ENCODE results near the gene FGFBP1.

FGFBP1 gene

GRCh38 chr4:15961781-15962510 lies 23.4 kb upstream of the FGFBP1 start:
- TF ChIP-seq GATA3 (IDR thresholded peaks at IDR 0.05; ENCODE audit: low read depth, low read length) (no peak), GATA2 (IDR thresholded peaks at IDR 0.05; ENCODE audit: low read depth, low read length) (no peak)

- TF ChIP-seq GATA3 (IDR thresholded peaks at IDR 0.05; ENCODE audit: low read depth, low read length) (no peak), GATA2 (IDR thresholded peaks at IDR 0.05; ENCODE audit: low read depth, low read length) (no peak)
These were observed 20.0 kb upstream of the FGFBP1 start for GRCh38 chr4:15958562-15958961.

- TF ChIP-seq GATA3 (IDR thresholded peaks at IDR 0.05; ENCODE audit: low read depth, low read length), result no peak
- peak; percentile 77 for TF ChIP-seq GATA2 (IDR thresholded peaks at IDR 0.05; ENCODE audit: low read depth, low read length)
These were observed 17.8 kb upstream of the FGFBP1 start for GRCh38 chr4:15956179-15956850.

- TF ChIP-seq GATA2 (IDR thresholded peaks at IDR 0.05; ENCODE audit: low read depth, low read length) (no peak), GATA3 (IDR thresholded peaks at IDR 0.05; ENCODE audit: low read depth, low read length) (no peak)
These were observed 17.1 kb upstream of the FGFBP1 start for GRCh38 chr4:15955670-15956069.

- no peak for TF ChIP-seq GATA2 (IDR thresholded peaks at IDR 0.05; ENCODE audit: low read depth, low read length)
- no peak for TF ChIP-seq GATA3 (IDR thresholded peaks at IDR 0.05; ENCODE audit: low read depth, low read length)
These were observed 15.1 kb upstream of the FGFBP1 start for GRCh38 chr4:15953625-15954024.

GRCh38 chr4:15951781-15952180 lies 13.2 kb upstream of the FGFBP1 start:
- no peak for TF ChIP-seq GATA2 (IDR thresholded peaks at IDR 0.05; ENCODE audit: low read depth, low read length)
- TF ChIP-seq GATA3 (IDR thresholded peaks at IDR 0.05; ENCODE audit: low read depth, low read length), result no peak

- TF ChIP-seq GATA3 (IDR thresholded peaks at IDR 0.05; ENCODE audit: low read depth, low read length) (no peak), GATA2 (IDR thresholded peaks at IDR 0.05; ENCODE audit: low read depth, low read length) (no peak)
These were observed 10.3 kb upstream of the FGFBP1 start for GRCh38 chr4:15948826-15949225.

- TF ChIP-seq GATA2 (IDR thresholded peaks at IDR 0.05; ENCODE audit: low read depth, low read length) (no peak), GATA3 (IDR thresholded peaks at IDR 0.05; ENCODE audit: low read depth, low read length) (no peak)
These were observed 9.1 kb upstream of the FGFBP1 start for GRCh38 chr4:15947684-15948083.

GRCh38 chr4:15945516-15945915 lies 7.0 kb upstream of the FGFBP1 start:
- TF ChIP-seq GATA3 (IDR thresholded peaks at IDR 0.05; ENCODE audit: low read depth, low read length), result no peak
- TF ChIP-seq GATA2 (IDR thresholded peaks at IDR 0.05; ENCODE audit: low read depth, low read length), result no peak

GRCh38 chr4:15944895-15945294 lies 6.4 kb upstream of the FGFBP1 start:
- TF ChIP-seq GATA3 (IDR thresholded peaks at IDR 0.05; ENCODE audit: low read depth, low read length), result no peak

- TF ChIP-seq GATA2 (IDR thresholded peaks at IDR 0.05; ENCODE audit: low read depth, low read length) (no peak), GATA3 (IDR thresholded peaks at IDR 0.05; ENCODE audit: low read depth, low read length) (no peak)
These were observed 3.7 kb upstream of the FGFBP1 start for GRCh38 chr4:15942283-15942682.

- TF ChIP-seq GATA3 (IDR thresholded peaks at IDR 0.05; ENCODE audit: low read depth, low read length), result no peak
- no peak for TF ChIP-seq GATA2 (IDR thresholded peaks at IDR 0.05; ENCODE audit: low read depth, low read length)
These were observed 358 bp downstream of the FGFBP1 start for GRCh38 chr4:15938182-15938581.

- TF ChIP-seq GATA2 (IDR thresholded peaks at IDR 0.05; ENCODE audit: low read depth, low read length) (no peak), GATA3 (IDR thresholded peaks at IDR 0.05; ENCODE audit: low read depth, low read length) (no peak)
These were observed 2.0 kb downstream of the FGFBP1 start for GRCh38 chr4:15936495-15936894.

GRCh38 chr4:15935504-15936402 lies 2.8 kb downstream of the FGFBP1 start:
- TF ChIP-seq GATA3 (IDR thresholded peaks at IDR 0.05; ENCODE audit: low read depth, low read length), result no peak
- no peak for TF ChIP-seq GATA2 (IDR thresholded peaks at IDR 0.05; ENCODE audit: low read depth, low read length)
